GM12874 (cell line): ENCODE results near the gene TEC.

Experiments
- CTCF ChIP-seq: IDR thresholded peaks from 2 replicates; pipeline ENCODE4 v1.5.1; 2011; ENCODE audit warnings: low read depth, mild to moderate bottlenecking, control low read depth, low read length, moderate library complexity; ENCODE audit not compliant: insufficient read depth

TEC gene

GRCh38 chr4:48175806-48176205 lies 93.8 kb downstream of the TEC start:
- TF ChIP-seq CTCF = no peak

GRCh38 chr4:48175328-48175727 lies 94.3 kb downstream of the TEC start:
- no peak for TF ChIP-seq CTCF

GRCh38 chr4:48173056-48173991 lies 96.3 kb downstream of the TEC start:
- TF ChIP-seq CTCF = no peak

GRCh38 chr4:48172651-48173050 lies 97.0 kb downstream of the TEC start:
- TF ChIP-seq CTCF = no peak

- TF ChIP-seq CTCF = no peak
Observed at GRCh38 chr4:48169636-48170035, 100.0 kb downstream of the TEC start.

GRCh38 chr4:48167538-48168263 lies 101.9 kb downstream of the TEC start:
- no peak for TF ChIP-seq CTCF

GRCh38 chr4:48163746-48164145 lies 105.9 kb downstream of the TEC start:
- TF ChIP-seq CTCF = no peak
